ENCODE results near the gene CNNM2. TPM values are rescaled to one million over a fixed set of nuclear protein-coding genes. Genes with fewer than 3 reads are reported as not detected.

Gene CNNM2
- 20.2 and 21.6 TPM in 2 replicates for total RNA-seq
- total RNA-seq (2013) = 6.6 TPM
- polyA plus RNA-seq = 5.9 and 6.6 TPM in 2 replicates
- 16.9 and 21.5 TPM in 2 replicates for polyA minus RNA-seq

GRCh38 chr10:102917962-102918816 is at the start of gene CNNM2:
Gene CNNM2 (plus strand): TSS chr10:102918294. CDS start chr10:102918481, 187 bp downstream.
- H3K4me1 Mint-ChIP-seq = peaks cover 53% of the 10 kb centered on the region
- ChIA-PET CTCF (interaction anchor here (0.5 to 7.7 kb wide), 16 partner anchors 10 to 567 kb away, joined by 3 to 151 read pairs (median 4); partner anchors contain the start of genes ARL3, AS3MT, RPEL1 and SFXN2), POLR2A (interaction anchor here (0.5 to 1.5 kb wide), 6 partner anchors 49 to 449 kb away, joined by 3 to 7 read pairs (median 3); partner anchors contain the start of genes AS3MT and TAF5)
- peak; percentile 90 for ATAC-seq (ENCODE audit: low read depth)
- peaks cover 0 to 3% (median 0%) of the 10 kb centered on the region in 3 donors for H3K9me3 ChIP-seq (ENCODE audit: control extremely low read depth in 1 of 3, control insufficient read depth in 2 of 3, insufficient read depth in 1 of 3, low read length in 2 of 3)
- peaks cover 0 to 12% (median 6%) of the 10 kb centered on the region in 4 experiments for H3K27me3 ChIP-seq (replicated peaks in 1 of 4; ENCODE audit: control extremely low read depth in 1 of 4, control insufficient read depth in 3 of 4, insufficient read depth in 4 of 4, low read length in 3 of 4)
- H3K36me3 ChIP-seq (replicated peaks in 1 of 2; ENCODE audit: control extremely low read depth in 1 of 2, control insufficient read depth in 1 of 2, extremely low read depth in 1 of 2, insufficient read depth in 2 of 2, low read length in 1 of 2) = no peaks in the 10 kb centered on the region
- intact Hi-C loops (cut with micrococcal nuclease) = loop anchor here (1.0 to 10.0 kb wide), 11 partner anchors 64 to 1349 kb away; partner anchors contain the start of genes ARL3, BORCS7, GSTO2 and PPRC1
- DNase-seq = peak; percentile 100
- no peaks in the 10 kb centered on the region for H4K20me1 ChIP-seq (ENCODE audit: control insufficient read depth, insufficient read depth, low read length, poor library complexity, severe bottlenecking)
- H3K9ac ChIP-seq (ENCODE audit: low read length) = peak within 1 kb of the TSS; percentile 94
- H3K4me3 Mint-ChIP-seq = peak within 1 kb of the TSS; percentile 98
- no peak for TF ChIP-seq EZH2 (IDR thresholded peaks at IDR 0.05; ENCODE audit: borderline replicate concordance, insufficient read depth, low read depth, low read length, poor library complexity, severe bottlenecking)
- TF ChIP-seq, protein P1, sequence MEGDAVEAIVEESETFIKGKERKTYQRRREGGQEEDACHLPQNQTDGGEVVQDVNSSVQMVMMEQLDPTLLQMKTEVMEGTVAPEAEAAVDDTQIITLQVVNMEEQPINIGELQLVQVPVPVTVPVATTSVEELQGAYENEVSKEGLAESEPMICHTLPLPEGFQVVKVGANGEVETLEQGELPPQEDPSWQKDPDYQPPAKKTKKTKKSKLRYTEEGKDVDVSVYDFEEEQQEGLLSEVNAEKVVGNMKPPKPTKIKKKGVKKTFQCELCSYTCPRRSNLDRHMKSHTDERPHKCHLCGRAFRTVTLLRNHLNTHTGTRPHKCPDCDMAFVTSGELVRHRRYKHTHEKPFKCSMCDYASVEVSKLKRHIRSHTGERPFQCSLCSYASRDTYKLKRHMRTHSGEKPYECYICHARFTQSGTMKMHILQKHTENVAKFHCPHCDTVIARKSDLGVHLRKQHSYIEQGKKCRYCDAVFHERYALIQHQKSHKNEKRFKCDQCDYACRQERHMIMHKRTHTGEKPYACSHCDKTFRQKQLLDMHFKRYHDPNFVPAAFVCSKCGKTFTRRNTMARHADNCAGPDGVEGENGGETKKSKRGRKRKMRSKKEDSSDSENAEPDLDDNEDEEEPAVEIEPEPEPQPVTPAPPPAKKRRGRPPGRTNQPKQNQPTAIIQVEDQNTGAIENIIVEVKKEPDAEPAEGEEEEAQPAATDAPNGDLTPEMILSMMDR (IDR thresholded peaks at IDR 0.05) = no peak
- H3K4me2 ChIP-seq (replicated peaks; ENCODE audit: low read depth, low read length, poor library complexity, severe bottlenecking) = peak within 1 kb of the TSS; percentile 96
- no peaks in the 10 kb centered on the region for H3K9me3 Mint-ChIP-seq (ENCODE audit: insufficient read depth)
- peak within 1 kb of the TSS; percentile 96 for H3K27ac Mint-ChIP-seq
- H3K4me1 ChIP-seq (ENCODE audit: control insufficient read depth in 2 of 2, insufficient read depth in 2 of 2, low read length in 2 of 2) = peaks cover 31 to 33% of the 10 kb centered on the region in 2 donors
- under 1% methylated on average over 73 of the region's 80 CpGs for WGBS (ENCODE audit: insufficient coverage)
- H3K79me2 ChIP-seq (ENCODE audit: control insufficient read depth, insufficient read depth, low read length) = peaks cover 17% of the 10 kb centered on the region
- H3K27me3 Mint-ChIP-seq = peaks cover 12% of the 10 kb centered on the region
- H2AFZ ChIP-seq (ENCODE audit: insufficient read depth, low read depth, low read length, poor library complexity, severe bottlenecking) = peak within 1 kb of the TSS; percentile 100
- peak within 1 kb of the TSS; percentile 60 to 95 (median 93) for H3K4me3 ChIP-seq (ENCODE audit: control extremely low read depth in 1 of 5, extremely low read depth in 1 of 5, insufficient read depth in 1 of 5, low read depth in 2 of 5, low read length in 4 of 5)
- H3K27ac ChIP-seq (ENCODE audit: low read length in 2 of 2) = peak within 1 kb of the TSS; percentile 92 to 94
